Endothelial cell of umbilical vein (primary cell): ENCODE measurements around the gene CHERP.

Experiments used
- EZH2 ChIP-seq: IDR thresholded peaks from 2 replicates; pipeline ENCODE4 v1.6.1; 2012; ENCODE audit warnings: borderline replicate concordance, low read depth, mild to moderate bottlenecking, moderate library complexity, low read length, inconsistent platforms; ENCODE audit not compliant: severe bottlenecking
- JUN ChIP-seq: IDR thresholded peaks from 2 replicates; pipeline ENCODE4 v1.6.1; 2011; ENCODE audit warnings: borderline replicate concordance, low read depth; ENCODE audit not compliant: insufficient read length, insufficient read depth
- POLR2A ChIP-seq: IDR thresholded peaks from 2 replicates; pipeline ENCODE4 v1.6.1; 2012; ENCODE audit warnings: low read depth, mild to moderate bottlenecking, control low read depth, low read length
- POLR2AphosphoS5 ChIP-seq: IDR thresholded peaks from 2 replicates; pipeline ENCODE4 v1.6.1; 2012; ENCODE audit warnings: low read depth, mild to moderate bottlenecking, control low read depth, low read length, moderate library complexity; ENCODE audit not compliant: insufficient read depth
- TF ChIP-seq, protein P1 (sequence below), 2 donors: IDR thresholded peaks; 1 replicate in 1 of 2; 2 replicates in 1 of 2; pipeline ENCODE4 v1.5.1; 2011; ENCODE audit warnings: low read length in 2 of 2, mild to moderate bottlenecking in 2 of 2, moderate library complexity in 2 of 2, control low read depth in 1 of 2, inconsistent platforms in 1 of 2, low read depth in 1 of 2; ENCODE audit not compliant: insufficient read depth in 1 of 2; ENCODE audit errors: extremely low read depth in 1 of 2
- TF ChIP-seq, protein P2 (sequence below): IDR thresholded peaks from 2 replicates; pipeline ENCODE4 v1.6.1; 2011; ENCODE audit not compliant: insufficient read depth, insufficient read length

GRCh38 chr19:16582486-16583261 is 40.4 kb upstream of the CHERP start:
- TF ChIP-seq, protein P1, sequence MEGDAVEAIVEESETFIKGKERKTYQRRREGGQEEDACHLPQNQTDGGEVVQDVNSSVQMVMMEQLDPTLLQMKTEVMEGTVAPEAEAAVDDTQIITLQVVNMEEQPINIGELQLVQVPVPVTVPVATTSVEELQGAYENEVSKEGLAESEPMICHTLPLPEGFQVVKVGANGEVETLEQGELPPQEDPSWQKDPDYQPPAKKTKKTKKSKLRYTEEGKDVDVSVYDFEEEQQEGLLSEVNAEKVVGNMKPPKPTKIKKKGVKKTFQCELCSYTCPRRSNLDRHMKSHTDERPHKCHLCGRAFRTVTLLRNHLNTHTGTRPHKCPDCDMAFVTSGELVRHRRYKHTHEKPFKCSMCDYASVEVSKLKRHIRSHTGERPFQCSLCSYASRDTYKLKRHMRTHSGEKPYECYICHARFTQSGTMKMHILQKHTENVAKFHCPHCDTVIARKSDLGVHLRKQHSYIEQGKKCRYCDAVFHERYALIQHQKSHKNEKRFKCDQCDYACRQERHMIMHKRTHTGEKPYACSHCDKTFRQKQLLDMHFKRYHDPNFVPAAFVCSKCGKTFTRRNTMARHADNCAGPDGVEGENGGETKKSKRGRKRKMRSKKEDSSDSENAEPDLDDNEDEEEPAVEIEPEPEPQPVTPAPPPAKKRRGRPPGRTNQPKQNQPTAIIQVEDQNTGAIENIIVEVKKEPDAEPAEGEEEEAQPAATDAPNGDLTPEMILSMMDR (IDR thresholded peaks at IDR 0.05; ENCODE audit: extremely low read depth in 1 of 2, insufficient read depth in 1 of 2, low read depth in 1 of 2, low read length in 2 of 2): no peak
- TF ChIP-seq JUN (no peak), EZH2 (no peak), POLR2AphosphoS5 (no peak), POLR2A (no peak)
- TF ChIP-seq, protein P2, sequence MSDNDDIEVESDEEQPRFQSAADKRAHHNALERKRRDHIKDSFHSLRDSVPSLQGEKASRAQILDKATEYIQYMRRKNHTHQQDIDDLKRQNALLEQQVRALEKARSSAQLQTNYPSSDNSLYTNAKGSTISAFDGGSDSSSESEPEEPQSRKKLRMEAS: no peak
